ENCODE data around the gene HSPG2. TPM values are rescaled to one million over a fixed set of nuclear protein-coding genes. Genes with fewer than 3 reads are reported as not detected.
A peak's percentile ranks its signal among the peaks of the same experiment; 100 is the strongest.

HSPG2 gene
- total and polyA plus RNA-seq, 2 of the 8 experiments (the other 6 are each of a cell fraction or from before 2014, with no cell fraction given) = 17.8 to 111 TPM

DNA sequence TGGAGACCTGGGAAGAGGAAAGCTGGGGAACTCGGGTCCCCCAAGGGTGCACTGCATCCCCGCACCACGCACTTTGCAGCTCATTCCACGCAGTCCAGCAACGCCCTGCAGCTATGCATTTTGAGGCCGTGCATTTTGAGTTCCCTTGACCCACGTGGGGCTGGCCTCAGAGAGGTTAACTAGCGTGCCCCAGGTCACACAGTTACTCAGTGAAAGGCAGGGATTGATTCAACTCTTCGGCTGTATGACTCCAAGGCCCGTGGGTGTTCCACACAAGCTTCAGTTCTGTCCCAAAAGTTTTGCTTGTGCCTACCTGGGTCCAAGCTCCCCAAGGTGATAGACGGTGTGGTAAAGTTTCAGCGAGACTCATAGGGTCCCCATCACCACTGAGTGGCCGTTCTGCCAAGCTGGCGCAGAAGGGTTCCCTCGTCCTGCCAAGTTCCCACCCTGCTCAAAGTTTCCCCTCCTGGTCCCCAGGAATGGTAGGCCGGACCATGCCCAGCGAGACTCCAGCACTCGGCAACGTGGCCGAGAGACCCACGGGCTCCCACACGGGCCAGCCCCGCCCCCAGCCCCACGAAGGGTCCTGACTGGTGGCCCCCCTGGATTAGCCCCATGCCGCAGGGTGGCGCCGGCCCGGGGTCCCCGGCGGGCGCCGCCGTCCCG is 611 bp downstream of the HSPG2 start:
- no peak overlapping the region for H3K56ac ChIP-seq (replicated peaks; ENCODE audit: insufficient read length, low read depth, low read length)
- DNase-seq (ENCODE audit: low read depth in 1 of 2, low spot score in 2 of 2) (no peak), FAIRE-seq (no peak)
- no peak overlapping the region for H3K27ac ChIP-seq (ENCODE audit: low read depth, low read length)
- peak overlapping the region; percentile 61; the same call in 1 of the 2 replicates for H2BK20ac ChIP-seq (ENCODE audit: low read length)
- H3K4me1 ChIP-seq (replicated peaks in 1 of 4; ENCODE audit: control insufficient read depth in 3 of 4, insufficient read depth in 4 of 4, low read length in 3 of 4) = peaks cover 8 to 42% (median 31%) of the 10 kb centered on the region in 4 experiments
- H3K23me2 ChIP-seq (ENCODE audit: low read depth, low read length) = peaks cover 11% of the 10 kb centered on the region
- H3K79me2 ChIP-seq (ENCODE audit: control insufficient read depth in 1 of 2, insufficient read depth in 2 of 2, low read length in 2 of 2) = peaks cover 6 to 43% of the 10 kb centered on the region in 2 experiments; a peak in 3 of 4 replicates
- peak overlapping the region; percentile 89 for H3K18ac ChIP-seq (ENCODE audit: extremely low read depth, low read length)
- H3K4me2 ChIP-seq (ENCODE audit: insufficient read depth in 1 of 2, low read depth in 2 of 2, low read length in 2 of 2) = peak overlapping the region; percentile 86 to 88
- WGBS, 2 experiments (ENCODE audit: extremely low coverage in 1 of 2, insufficient coverage in 1 of 2, insufficient read length in 1 of 2, insufficient replicate concordance in 2 of 2, low coverage in 1 of 2, low lambda C conversion rate in 2 of 2, missing lambda C conversion rate in 1 of 2) = 16% methylated on average over 16 of the region's 34 CpGs; no CpG with 5 or more reads in 1 of the 2 experiments
- H2BK120ac ChIP-seq (replicated peaks; ENCODE audit: low read depth, low read length) = no peak overlapping the region
- peak overlapping the region; percentile 51 to 89 (median 63) for H3K4me3 ChIP-seq (ENCODE audit: extremely low read depth in 1 of 4, insufficient read depth in 2 of 4, low read depth in 3 of 4, low read length in 4 of 4)
- ChIA-PET CTCF (ENCODE audit: partially characterized antibody) (interaction anchor here (1.0 to 2.0 kb wide), 11 partner anchors 12 to 95 kb away, joined by 3 to 7 read pairs (median 4); no protein-coding TSS in a partner anchor), POLR2A (ENCODE audit: partially characterized antibody) (interaction anchor here (0.7 to 5.9 kb wide), 11 partner anchors 7 to 86 kb away, joined by 3 to 38 read pairs (median 5); no protein-coding TSS in a partner anchor)
- H3K27me3 ChIP-seq (replicated peaks in 1 of 4; ENCODE audit: control insufficient read depth in 3 of 4, extremely low read depth in 1 of 4, insufficient read depth in 3 of 4, low read length in 3 of 4) = peaks cover 0 to 2% (median 0%) of the 10 kb centered on the region in 4 experiments; a peak in 2 of 7 replicates
- peak overlapping the region; percentile 97 for H2BK15ac ChIP-seq (ENCODE audit: low read length)
- peak overlapping the region; percentile 63 for H4K91ac ChIP-seq (replicated peaks; ENCODE audit: insufficient read length, low read length)
- peak overlapping the region; percentile 88 for H3K4ac ChIP-seq (replicated peaks; ENCODE audit: insufficient read length, low read depth, low read length)
- peak overlapping the region; percentile 60; the same call in 1 of the 2 replicates for H2BK12ac ChIP-seq (ENCODE audit: low read depth, low read length)
- no peaks in the 10 kb centered on the region for H3K9me3 ChIP-seq (ENCODE audit: insufficient read depth in 2 of 2, low read depth in 1 of 2, low read length in 1 of 2)
- peaks cover 18% of the 10 kb centered on the region for H3K79me1 ChIP-seq (ENCODE audit: low read depth, low read length)
- H3K9ac ChIP-seq (replicated peaks in 1 of 4; ENCODE audit: extremely low read depth in 1 of 4, low read depth in 3 of 4, low read length in 3 of 4) = peak overlapping the region; percentile 22 to 64 (median 42)
- peak overlapping the region; percentile 35 for H4K8ac ChIP-seq (ENCODE audit: extremely low read depth, insufficient read depth, low read length)
- peaks cover 2 to 10% of the 10 kb centered on the region in 2 experiments for H4K20me1 ChIP-seq (replicated peaks in 1 of 2; ENCODE audit: control insufficient read depth in 1 of 2, insufficient read depth in 2 of 2, low read length in 2 of 2)
- H3K14ac ChIP-seq (ENCODE audit: insufficient read length) = no peak overlapping the region
- no peak overlapping the region for H3K23ac ChIP-seq (ENCODE audit: insufficient read length)
- peak overlapping the region; percentile 59; the same call in 1 of the 2 replicates for H2AK5ac ChIP-seq (ENCODE audit: low read depth, low read length)
- TF ChIP-seq TAF7 (optimal IDR thresholded peaks at IDR 0.05; ENCODE audit: borderline replicate concordance, low read depth, low read length) = no peak
- TF ChIP-seq POLR2A (IDR thresholded peaks at IDR 0.05; ENCODE audit: control extremely low read depth in 1 of 2, low read depth in 2 of 2, low read length in 2 of 2) = peak in 1 of 2 experiments; percentile 51; a peak in 1 of 3 replicates
- TF ChIP-seq CHD2 (IDR thresholded peaks at IDR 0.05; ENCODE audit: low read length) = no peak
- no peak; a peak in 1 of 4 replicates for TF ChIP-seq SIN3A (conservative IDR thresholded peaks at IDR 0.05 in 1 of 2, IDR thresholded peaks at IDR 0.05 in 1 of 2; ENCODE audit: low read depth in 1 of 2, low read length in 2 of 2)
- no peak overlapping the region for H4K5ac ChIP-seq (ENCODE audit: insufficient read length, low read depth, low read length)
- no peak overlapping the region for H2AFZ ChIP-seq (ENCODE audit: low read length)
- H3K36me3 ChIP-seq (ENCODE audit: control insufficient read depth in 2 of 4, insufficient read depth in 4 of 4, low read length in 3 of 4) = no peaks in the 10 kb centered on the region
- H2BK5ac ChIP-seq (ENCODE audit: low read depth, low read length) = peak overlapping the region; percentile 83; the same call in 1 of the 2 replicates
